ENCODE measurements around the gene ZNF74.

Gene ZNF74

GRCh38 chr22:20438678-20439492, 44.9 kb downstream of the ZNF74 start (continued):
- no peak for TF ChIP-seq ZNF311 (tag by site-specific recombination; IDR thresholded peaks at IDR 0.05; ENCODE audit: borderline replicate concordance)
- TF ChIP-seq RBAK (tag by site-specific recombination; IDR thresholded peaks at IDR 0.05) = no peak
- no peak for TF ChIP-seq ZNF350 (tag by site-specific recombination; IDR thresholded peaks at IDR 0.05)
- no peak for TF ChIP-seq YY1 (tag by site-specific recombination; IDR thresholded peaks at IDR 0.05)
- TF ChIP-seq ZNF692 (tag by site-specific recombination; IDR thresholded peaks at IDR 0.05) = no peak
- no peak for TF ChIP-seq ZFHX2 (tag by site-specific recombination; conservative IDR thresholded peaks at IDR 0.05)
- no peak for TF ChIP-seq ZNF140 (tag by site-specific recombination; IDR thresholded peaks at IDR 0.05)
- no peak for TF ChIP-seq ZNF529 (tag by site-specific recombination; IDR thresholded peaks at IDR 0.05; ENCODE audit: insufficient replicate concordance)
- TF ChIP-seq, protein P1, sequence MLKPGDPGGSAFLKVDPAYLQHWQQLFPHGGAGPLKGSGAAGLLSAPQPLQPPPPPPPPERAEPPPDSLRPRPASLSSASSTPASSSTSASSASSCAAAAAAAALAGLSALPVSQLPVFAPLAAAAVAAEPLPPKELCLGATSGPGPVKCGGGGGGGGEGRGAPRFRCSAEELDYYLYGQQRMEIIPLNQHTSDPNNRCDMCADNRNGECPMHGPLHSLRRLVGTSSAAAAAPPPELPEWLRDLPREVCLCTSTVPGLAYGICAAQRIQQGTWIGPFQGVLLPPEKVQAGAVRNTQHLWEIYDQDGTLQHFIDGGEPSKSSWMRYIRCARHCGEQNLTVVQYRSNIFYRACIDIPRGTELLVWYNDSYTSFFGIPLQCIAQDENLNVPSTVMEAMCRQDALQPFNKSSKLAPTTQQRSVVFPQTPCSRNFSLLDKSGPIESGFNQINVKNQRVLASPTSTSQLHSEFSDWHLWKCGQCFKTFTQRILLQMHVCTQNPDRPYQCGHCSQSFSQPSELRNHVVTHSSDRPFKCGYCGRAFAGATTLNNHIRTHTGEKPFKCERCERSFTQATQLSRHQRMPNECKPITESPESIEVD (tag by site-specific recombination; IDR thresholded peaks at IDR 0.05) = no peak
- no peak for TF ChIP-seq ZBTB10 (tag by site-specific recombination; IDR thresholded peaks at IDR 0.05)
- TF ChIP-seq ZNF391 (tag by site-specific recombination; IDR thresholded peaks at IDR 0.05; ENCODE audit: borderline replicate concordance, low read depth) = no peak
- peak; percentile 76 for TF ChIP-seq BCL11B (tag by site-specific recombination; IDR thresholded peaks at IDR 0.05; ENCODE audit: low read depth)
- TF ChIP-seq GLIS2 (tag by site-specific recombination; IDR thresholded peaks at IDR 0.05) = peak; percentile 41
- TF ChIP-seq ZNF513 (tag by site-specific recombination; IDR thresholded peaks at IDR 0.05) = no peak
- TF ChIP-seq ZIC2 (tag by site-specific recombination; IDR thresholded peaks at IDR 0.05) = peak; percentile 52; the same call in 1 of the 2 replicates
- no peak for TF ChIP-seq KLF10 (tag by site-specific recombination; IDR thresholded peaks at IDR 0.05)
- no peak for TF ChIP-seq ZNF624 (tag by site-specific recombination; IDR thresholded peaks at IDR 0.05)
- TF ChIP-seq ZNF791 (tag by site-specific recombination; IDR thresholded peaks at IDR 0.05) = no peak
- no peak for TF ChIP-seq ZNF501 (tag by site-specific recombination; IDR thresholded peaks at IDR 0.05)
- no peak for TF ChIP-seq ZNF707 (tag by site-specific recombination; IDR thresholded peaks at IDR 0.05)
- no peak for TF ChIP-seq GFI1B (tag by site-specific recombination; IDR thresholded peaks at IDR 0.05)
- TF ChIP-seq, protein P2, sequence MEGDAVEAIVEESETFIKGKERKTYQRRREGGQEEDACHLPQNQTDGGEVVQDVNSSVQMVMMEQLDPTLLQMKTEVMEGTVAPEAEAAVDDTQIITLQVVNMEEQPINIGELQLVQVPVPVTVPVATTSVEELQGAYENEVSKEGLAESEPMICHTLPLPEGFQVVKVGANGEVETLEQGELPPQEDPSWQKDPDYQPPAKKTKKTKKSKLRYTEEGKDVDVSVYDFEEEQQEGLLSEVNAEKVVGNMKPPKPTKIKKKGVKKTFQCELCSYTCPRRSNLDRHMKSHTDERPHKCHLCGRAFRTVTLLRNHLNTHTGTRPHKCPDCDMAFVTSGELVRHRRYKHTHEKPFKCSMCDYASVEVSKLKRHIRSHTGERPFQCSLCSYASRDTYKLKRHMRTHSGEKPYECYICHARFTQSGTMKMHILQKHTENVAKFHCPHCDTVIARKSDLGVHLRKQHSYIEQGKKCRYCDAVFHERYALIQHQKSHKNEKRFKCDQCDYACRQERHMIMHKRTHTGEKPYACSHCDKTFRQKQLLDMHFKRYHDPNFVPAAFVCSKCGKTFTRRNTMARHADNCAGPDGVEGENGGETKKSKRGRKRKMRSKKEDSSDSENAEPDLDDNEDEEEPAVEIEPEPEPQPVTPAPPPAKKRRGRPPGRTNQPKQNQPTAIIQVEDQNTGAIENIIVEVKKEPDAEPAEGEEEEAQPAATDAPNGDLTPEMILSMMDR (tag by site-specific recombination; IDR thresholded peaks at IDR 0.05) = peak; percentile 43; the same call in 1 of the 2 replicates
- TF ChIP-seq ZNF354C (tag by site-specific recombination; IDR thresholded peaks at IDR 0.05; ENCODE audit: borderline replicate concordance, low read depth) = no peak
- TF ChIP-seq GLIS1 (tag by site-specific recombination; IDR thresholded peaks at IDR 0.05) = no peak
- no peak for TF ChIP-seq ZNF433 (tag by site-specific recombination; IDR thresholded peaks at IDR 0.05; ENCODE audit: low read depth)
- TF ChIP-seq ZBTB8A (tag by site-specific recombination; IDR thresholded peaks at IDR 0.05) = no peak

Measured in HEK293 (cell line).